Measurements from ENCODE around the gene IRF2BP2.

The IRF2BP2 gene

GRCh38 chr1:234621657-234622335, 11.8 kb upstream of the IRF2BP2 start:
- Mint-ChIP-seq H3K27ac (no peak overlapping the region), H3K36me3 (no peaks in the 10 kb centered on the region), H3K4me3 (no peak overlapping the region), H3K4me1 (no peaks in the 10 kb centered on the region), H3K9me3 (no peaks in the 10 kb centered on the region)
- ATAC-seq: no peak
- DNase-seq (ENCODE audit: low spot score in 2 of 2): no peak

DNA sequence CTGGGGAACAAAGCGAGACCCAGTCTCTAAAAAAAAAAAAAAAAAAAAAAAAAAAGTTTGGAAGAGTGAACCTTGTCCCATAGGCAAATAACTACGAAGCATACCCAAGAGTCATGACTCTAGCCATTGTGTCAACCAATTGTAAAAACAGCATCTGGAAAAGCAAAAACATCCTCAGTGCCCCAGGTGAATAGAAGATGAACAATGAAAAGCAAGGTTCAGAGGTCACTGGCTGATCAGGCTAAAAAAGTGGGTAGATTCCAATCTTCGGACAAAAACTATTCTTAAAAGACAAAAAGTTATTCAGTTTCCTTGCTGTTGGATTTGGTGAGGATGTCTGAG, 11.1 kb upstream of the IRF2BP2 start:
- Mint-ChIP-seq H3K36me3 (no peaks in the 10 kb centered on the region), H3K27ac (no peak overlapping the region), H3K4me1 (no peaks in the 10 kb centered on the region), H3K9me3 (no peaks in the 10 kb centered on the region), H3K4me3 (no peak overlapping the region)
- ATAC-seq (no peak), DNase-seq (ENCODE audit: low spot score in 2 of 2) (no peak)

GRCh38 chr1:234620272-234621126, 10.5 kb upstream of the IRF2BP2 start:
- H3K36me3 Mint-ChIP-seq: no peaks in the 10 kb centered on the region
- no peaks in the 10 kb centered on the region for H3K4me1 Mint-ChIP-seq
- no peak overlapping the region for H3K27ac Mint-ChIP-seq
- H3K4me3 Mint-ChIP-seq: no peak overlapping the region
- DNase-seq (ENCODE audit: low spot score in 2 of 2) (no peak), ATAC-seq (no peak)
- H3K9me3 Mint-ChIP-seq: no peaks in the 10 kb centered on the region

GRCh38 chr1:234619794-234620247, 9.8 kb upstream of the IRF2BP2 start:
- H3K27ac Mint-ChIP-seq: no peak overlapping the region

GRCh38 chr1:234619071-234619480, 9.1 kb upstream of the IRF2BP2 start:
- no peak overlapping the region for H3K27ac Mint-ChIP-seq
- H3K36me3 Mint-ChIP-seq: no peaks in the 10 kb centered on the region
- peaks cover 1% of the 10 kb centered on the region for H3K4me1 Mint-ChIP-seq
- ATAC-seq (no peak), DNase-seq (ENCODE audit: low spot score in 2 of 2) (no peak)
- no peaks in the 10 kb centered on the region for H3K9me3 Mint-ChIP-seq
- H3K4me3 Mint-ChIP-seq: no peak overlapping the region

More at GRCh38 chr1:234619794-234620247, 9.8 kb upstream of the IRF2BP2 start:
- DNase-seq (ENCODE audit: low spot score in 2 of 2) (no peak), ATAC-seq (no peak)
- Mint-ChIP-seq H3K36me3 (no peaks in the 10 kb centered on the region), H3K4me1 (no peaks in the 10 kb centered on the region), H3K9me3 (no peaks in the 10 kb centered on the region), H3K4me3 (no peak overlapping the region)

DNA sequence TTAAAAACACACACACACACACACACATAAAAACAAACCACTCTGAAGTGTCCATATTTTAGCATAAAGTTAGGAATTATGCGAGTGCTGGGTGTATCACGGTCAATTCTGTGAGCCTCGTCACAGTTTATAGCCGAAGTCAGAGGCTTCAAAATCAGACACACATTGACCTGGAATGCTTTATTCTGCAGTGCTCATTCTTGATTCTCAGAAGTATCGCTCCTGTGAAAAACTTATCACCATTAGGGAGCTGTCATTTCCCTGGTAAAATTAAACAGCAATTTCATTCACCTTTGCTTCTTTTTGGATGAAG, 8.7 kb upstream of the IRF2BP2 start:
- Mint-ChIP-seq H3K27ac (no peak overlapping the region), H3K36me3 (no peaks in the 10 kb centered on the region), H3K4me3 (no peak overlapping the region), H3K9me3 (no peaks in the 10 kb centered on the region), H3K4me1 (peaks cover 4% of the 10 kb centered on the region)
- ATAC-seq (no peak), DNase-seq (ENCODE audit: low spot score in 2 of 2) (no peak)

DNA sequence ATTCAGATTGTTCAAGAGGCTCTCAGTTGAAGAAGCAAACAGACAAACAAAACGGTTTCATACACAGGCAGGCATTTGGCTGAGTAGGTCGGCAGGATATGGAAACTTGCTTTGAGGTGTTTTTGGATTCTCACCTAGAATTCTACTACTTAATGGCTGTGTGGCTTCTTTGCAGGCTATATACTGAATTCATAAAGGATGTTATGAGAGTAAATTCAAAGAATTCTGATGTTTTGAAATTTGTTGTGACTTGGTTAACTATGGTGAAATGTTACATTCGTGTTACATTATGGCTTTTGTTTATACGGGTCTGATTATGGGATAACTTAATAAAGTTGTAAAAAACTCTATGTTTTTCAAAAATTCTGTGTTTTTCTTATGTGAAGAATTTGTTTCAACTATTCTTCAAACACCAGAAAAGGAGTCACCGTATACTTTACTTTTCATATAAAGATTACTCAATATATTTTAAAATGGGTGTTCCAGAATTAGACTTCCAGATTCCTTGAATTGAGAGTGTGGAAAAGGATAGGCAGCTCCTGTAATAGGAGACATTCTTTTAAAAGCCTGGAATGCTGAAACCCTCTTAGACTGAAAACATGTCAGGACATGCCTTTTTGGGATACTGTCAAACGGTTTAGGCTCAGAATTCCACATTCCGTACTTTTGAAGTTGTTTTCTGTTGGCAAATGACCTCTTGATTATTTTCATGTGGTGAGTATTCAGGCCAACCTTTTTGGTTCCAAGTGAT, 8.2 kb upstream of the IRF2BP2 start:
- DNase-seq (ENCODE audit: low spot score in 2 of 2): no peak

GRCh38 chr1:234617131-234617985, 7.4 kb upstream of the IRF2BP2 start:
- Mint-ChIP-seq H3K27ac (no peak overlapping the region), H3K4me3 (no peak overlapping the region), H3K4me1 (peaks cover 16% of the 10 kb centered on the region), H3K9me3 (no peaks in the 10 kb centered on the region), H3K36me3 (no peaks in the 10 kb centered on the region)
- DNase-seq (ENCODE audit: low spot score in 2 of 2): no peak
- ATAC-seq: no peak

More for the DNA sequence above, 8.2 kb upstream of the IRF2BP2 start:
- Mint-ChIP-seq H3K4me1 (peaks cover 8% of the 10 kb centered on the region), H3K9me3 (no peaks in the 10 kb centered on the region), H3K36me3 (no peaks in the 10 kb centered on the region), H3K27ac (no peak overlapping the region), H3K4me3 (no peak overlapping the region)
- ATAC-seq: no peak

GRCh38 chr1:234616644-234617043, 6.7 kb upstream of the IRF2BP2 start:
- no peak overlapping the region for H3K27ac Mint-ChIP-seq
- peaks cover 5% of the 10 kb centered on the region for H3K36me3 Mint-ChIP-seq
- no peak overlapping the region for H3K4me3 Mint-ChIP-seq
- H3K9me3 Mint-ChIP-seq: no peaks in the 10 kb centered on the region
- DNase-seq (ENCODE audit: low spot score in 2 of 2) (no peak), ATAC-seq (no peak)
- H3K4me1 Mint-ChIP-seq: peaks cover 24% of the 10 kb centered on the region

DNA sequence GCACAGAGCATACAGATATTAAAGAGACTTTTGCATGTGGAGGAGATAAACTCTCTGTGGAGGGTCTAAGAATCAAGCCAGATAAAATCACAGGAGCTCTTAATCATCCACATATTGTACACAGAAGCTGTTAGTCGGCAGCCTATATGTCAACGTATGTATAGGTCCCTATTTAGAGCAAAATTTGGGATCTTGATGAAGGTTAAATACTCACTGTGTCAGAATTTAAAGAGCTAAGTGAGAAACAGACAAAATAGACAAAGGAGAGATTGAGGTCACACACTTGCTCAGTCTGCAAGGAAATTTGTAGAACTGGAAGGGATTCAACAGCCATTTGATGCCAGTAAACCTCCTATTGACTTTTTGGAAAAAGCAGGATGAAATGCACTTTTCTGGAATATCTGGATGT, 4.1 kb upstream of the IRF2BP2 start:
- H3K27ac Mint-ChIP-seq: peak overlapping the region; percentile 14
- H3K4me3 Mint-ChIP-seq: no peak overlapping the region

GRCh38 chr1:234613128-234613875, 3.3 kb upstream of the IRF2BP2 start:
- peaks cover 30% of the 10 kb centered on the region for H3K36me3 Mint-ChIP-seq
- H3K4me1 Mint-ChIP-seq: peaks cover 30% of the 10 kb centered on the region
- H3K4me3 Mint-ChIP-seq: peak overlapping the region; percentile 95
- DNase-seq (ENCODE audit: low spot score in 2 of 2): no peak
- ATAC-seq: no peak
- no peaks in the 10 kb centered on the region for H3K9me3 Mint-ChIP-seq
- peak overlapping the region; percentile 99 for H3K27ac Mint-ChIP-seq

More for the DNA sequence above, 4.1 kb upstream of the IRF2BP2 start:
- Mint-ChIP-seq H3K4me1 (peaks cover 30% of the 10 kb centered on the region), H3K36me3 (peaks cover 25% of the 10 kb centered on the region), H3K9me3 (no peaks in the 10 kb centered on the region)
- no peak for ATAC-seq
- no peak for DNase-seq (ENCODE audit: low spot score in 2 of 2)

DNA sequence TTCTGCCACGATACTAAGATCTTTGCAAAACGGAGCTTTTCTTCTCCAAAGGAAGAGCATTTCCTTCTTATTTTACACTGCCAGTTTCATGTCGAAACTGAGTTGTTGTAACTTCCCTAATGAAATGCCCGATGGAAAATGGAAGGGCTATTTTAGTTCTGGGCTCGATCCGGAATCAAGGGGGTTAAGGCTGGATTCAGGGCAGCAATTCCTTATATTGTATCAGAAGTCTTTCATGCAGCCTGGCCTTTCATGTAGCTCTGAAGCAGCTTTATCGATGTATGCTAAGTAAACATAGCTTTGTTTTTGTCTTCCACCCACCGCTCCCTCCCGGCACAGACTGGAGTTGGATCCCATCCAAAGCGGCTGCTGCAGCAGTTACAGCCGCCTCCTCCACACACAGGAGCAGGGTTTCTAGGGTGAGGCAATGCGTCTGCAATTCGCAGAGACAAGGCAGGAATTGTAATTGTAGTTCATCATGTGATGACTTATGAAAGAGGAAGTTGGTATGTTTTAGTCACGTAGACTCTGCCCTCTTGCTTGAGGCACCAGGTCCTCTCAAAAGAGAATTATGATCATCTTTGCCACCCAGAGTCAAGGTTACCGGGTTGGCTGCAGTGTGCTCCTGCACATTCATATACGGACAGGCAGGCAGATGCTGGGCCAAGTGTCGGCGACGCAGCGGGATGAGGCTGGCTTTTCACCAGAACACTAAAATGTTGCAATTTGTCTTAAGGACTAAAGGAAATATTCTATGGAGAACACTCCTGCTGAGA, 2.6 kb upstream of the IRF2BP2 start:
- Mint-ChIP-seq H3K9me3 (no peaks in the 10 kb centered on the region), H3K36me3 (peaks cover 38% of the 10 kb centered on the region), H3K4me3 (peak overlapping the region; percentile 95), H3K4me1 (peaks cover 37% of the 10 kb centered on the region), H3K27ac (peak overlapping the region; percentile 99)
- peak; percentile 52 for ATAC-seq
- DNase-seq (ENCODE audit: low spot score in 2 of 2): peak; percentile 36 to 78

DNA sequence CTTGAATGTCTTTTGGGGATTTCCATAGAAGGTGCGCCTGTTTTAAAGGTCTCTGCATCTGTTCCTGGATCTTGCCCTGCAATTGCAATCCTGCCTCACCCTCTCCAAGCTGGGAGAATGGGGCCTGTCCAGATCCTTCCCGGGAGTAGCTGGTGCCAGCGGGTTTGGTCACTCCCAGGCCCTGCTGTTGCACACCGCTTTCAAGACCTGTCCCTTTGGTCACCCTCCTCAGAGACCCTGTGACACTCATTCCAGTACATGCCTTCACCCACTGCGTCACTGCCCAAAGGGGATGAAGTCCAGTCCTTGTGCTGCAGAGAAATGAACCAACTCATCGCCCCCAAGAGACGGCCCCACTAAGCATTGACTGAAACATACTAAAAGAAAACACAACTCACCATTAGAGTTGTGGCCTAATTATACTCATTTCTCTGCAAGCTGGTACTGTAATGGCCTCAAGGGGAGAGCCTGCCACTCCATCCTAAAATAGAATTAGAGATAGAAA, 1.9 kb upstream of the IRF2BP2 start:
- Mint-ChIP-seq H3K36me3 (peaks cover 44% of the 10 kb centered on the region), H3K4me3 (peak overlapping the region; percentile 95), H3K9me3 (no peaks in the 10 kb centered on the region), H3K27ac (peak overlapping the region; percentile 99), H3K4me1 (peaks cover 43% of the 10 kb centered on the region)
- peak in 1 of 2 donors; percentile 65 for DNase-seq (ENCODE audit: low spot score in 2 of 2)
- ATAC-seq: no peak

All from stimulated activated effector memory CD8-positive, alpha-beta T cell treated with anti-CD3 and anti-CD28 coated beads, Interleukin-12 subunit alpha, Interleukin-12 subunit beta, amount 100 ng/mL, for 72 hours (primary cell).